Measurements from ENCODE around the gene GRIK1. TPM values are rescaled to one million over a fixed set of nuclear protein-coding genes. Genes with fewer than 3 reads are reported as not detected.

GRIK1 gene
- polyA plus RNA-seq, 3 donors = not detected

DNA sequence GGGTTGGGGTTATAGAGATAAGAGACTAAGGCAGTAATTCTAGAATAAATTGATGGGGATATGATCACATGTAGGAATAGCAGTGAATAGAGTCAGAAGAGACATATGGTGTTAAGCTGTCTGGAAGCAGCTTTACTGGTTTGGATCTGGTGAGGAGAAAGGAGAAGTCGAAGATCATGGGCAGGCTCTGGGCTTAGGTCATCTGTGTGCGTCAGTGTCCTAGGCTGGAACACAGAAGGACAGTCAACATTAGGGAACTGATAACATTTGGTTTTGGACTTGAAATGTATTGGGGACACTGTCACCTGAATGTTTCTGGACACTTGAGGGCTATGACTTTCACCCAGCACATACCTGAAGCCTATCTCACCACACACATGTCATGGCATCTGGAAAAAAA lies 13.9 kb upstream of the GRIK1 start:
- no peaks in the 10 kb centered on the region for H3K79me2 ChIP-seq (ENCODE audit: insufficient read depth, low read length)
- no peaks in the 10 kb centered on the region for H3K36me3 ChIP-seq (replicated peaks in 1 of 2; ENCODE audit: control insufficient read depth in 1 of 2, insufficient read depth in 2 of 2, low read length in 2 of 2)
- TF ChIP-seq, protein P1, sequence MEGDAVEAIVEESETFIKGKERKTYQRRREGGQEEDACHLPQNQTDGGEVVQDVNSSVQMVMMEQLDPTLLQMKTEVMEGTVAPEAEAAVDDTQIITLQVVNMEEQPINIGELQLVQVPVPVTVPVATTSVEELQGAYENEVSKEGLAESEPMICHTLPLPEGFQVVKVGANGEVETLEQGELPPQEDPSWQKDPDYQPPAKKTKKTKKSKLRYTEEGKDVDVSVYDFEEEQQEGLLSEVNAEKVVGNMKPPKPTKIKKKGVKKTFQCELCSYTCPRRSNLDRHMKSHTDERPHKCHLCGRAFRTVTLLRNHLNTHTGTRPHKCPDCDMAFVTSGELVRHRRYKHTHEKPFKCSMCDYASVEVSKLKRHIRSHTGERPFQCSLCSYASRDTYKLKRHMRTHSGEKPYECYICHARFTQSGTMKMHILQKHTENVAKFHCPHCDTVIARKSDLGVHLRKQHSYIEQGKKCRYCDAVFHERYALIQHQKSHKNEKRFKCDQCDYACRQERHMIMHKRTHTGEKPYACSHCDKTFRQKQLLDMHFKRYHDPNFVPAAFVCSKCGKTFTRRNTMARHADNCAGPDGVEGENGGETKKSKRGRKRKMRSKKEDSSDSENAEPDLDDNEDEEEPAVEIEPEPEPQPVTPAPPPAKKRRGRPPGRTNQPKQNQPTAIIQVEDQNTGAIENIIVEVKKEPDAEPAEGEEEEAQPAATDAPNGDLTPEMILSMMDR (IDR thresholded peaks at IDR 0.05) = no peak
- H3K4me2 ChIP-seq (replicated peaks; ENCODE audit: extremely low read depth, low read length, poor library complexity, severe bottlenecking) = no peak overlapping the region
- H3K27me3 ChIP-seq (ENCODE audit: control insufficient read depth in 2 of 2, insufficient read depth in 2 of 2, low read length in 2 of 2) = no peaks in the 10 kb centered on the region
- intact Hi-C loops (cut with micrococcal nuclease) = no loop called here
- H3K9me3 ChIP-seq (replicated peaks in 1 of 2; ENCODE audit: control insufficient read depth in 1 of 2, insufficient read depth in 1 of 2, low read length in 2 of 2) = no peaks in the 10 kb centered on the region
- H3K4me1 Mint-ChIP-seq = no peaks in the 10 kb centered on the region
- H3K9me3 Mint-ChIP-seq = peaks cover 0 to 6% (median 0%) of the 10 kb centered on the region in 7 donors
- H2AFZ ChIP-seq (ENCODE audit: insufficient read depth, low read depth, low read length, poor library complexity, severe bottlenecking) = no peak overlapping the region
- H3K4me1 ChIP-seq (ENCODE audit: control insufficient read depth in 1 of 2, insufficient read depth in 2 of 2, low read length in 2 of 2) = no peaks in the 10 kb centered on the region
- no peak overlapping the region for H3K9ac ChIP-seq (ENCODE audit: insufficient read depth, low read length, poor library complexity, severe bottlenecking)
- no peak overlapping the region for H3K27ac ChIP-seq (ENCODE audit: low read depth in 1 of 2, low read length in 2 of 2)
- H3K27ac Mint-ChIP-seq = no peak overlapping the region
- H3K27me3 Mint-ChIP-seq (ENCODE audit: low read depth in 3 of 3) = peaks cover 0 to 1% (median 1%) of the 10 kb centered on the region in 3 donors
- DNase-seq = no peak
- H3K36me3 Mint-ChIP-seq = no peaks in the 10 kb centered on the region
- H3K4me3 Mint-ChIP-seq = no peak overlapping the region
- no peaks in the 10 kb centered on the region for H4K20me1 ChIP-seq (ENCODE audit: insufficient read depth, low read length)
- WGBS (ENCODE audit: insufficient coverage) = 97% methylated on average over 2 of the region's 2 CpGs
- no peak overlapping the region for H3K4me3 ChIP-seq (replicated peaks in 1 of 3; ENCODE audit: low read depth in 2 of 3, low read length in 3 of 3)

GRCh38 chr21:29953072-29953471 lies 13.3 kb upstream of the GRIK1 start:
- Histone ChIP-seq H3K4me3 (replicated peaks in 1 of 3; ENCODE audit: low read depth in 2 of 3, low read length in 3 of 3) (no peak overlapping the region), H3K9ac (ENCODE audit: insufficient read depth, low read length, poor library complexity, severe bottlenecking) (no peak overlapping the region), H3K4me1 (ENCODE audit: control insufficient read depth in 1 of 2, insufficient read depth in 2 of 2, low read length in 2 of 2) (no peaks in the 10 kb centered on the region), H3K36me3 (replicated peaks in 1 of 2; ENCODE audit: control insufficient read depth in 1 of 2, insufficient read depth in 2 of 2, low read length in 2 of 2) (no peaks in the 10 kb centered on the region), H3K9me3 (replicated peaks in 1 of 2; ENCODE audit: control insufficient read depth in 1 of 2, insufficient read depth in 1 of 2, low read length in 2 of 2) (no peaks in the 10 kb centered on the region), H3K4me2 (replicated peaks; ENCODE audit: extremely low read depth, low read length, poor library complexity, severe bottlenecking) (no peak overlapping the region), H3K27me3 (ENCODE audit: control insufficient read depth in 2 of 2, insufficient read depth in 2 of 2, low read length in 2 of 2) (no peaks in the 10 kb centered on the region), H4K20me1 (ENCODE audit: insufficient read depth, low read length) (no peaks in the 10 kb centered on the region), H3K79me2 (ENCODE audit: insufficient read depth, low read length) (no peaks in the 10 kb centered on the region), H3K27ac (ENCODE audit: low read depth in 1 of 2, low read length in 2 of 2) (no peak overlapping the region), H2AFZ (ENCODE audit: insufficient read depth, low read depth, low read length, poor library complexity, severe bottlenecking) (no peak overlapping the region)
- no peak for DNase-seq
- Mint-ChIP-seq H3K4me1 (no peaks in the 10 kb centered on the region), H3K4me3 (no peak overlapping the region), H3K27me3 (ENCODE audit: low read depth in 3 of 3) (peaks cover 0 to 1% (median 1%) of the 10 kb centered on the region in 3 donors), H3K36me3 (no peaks in the 10 kb centered on the region), H3K9me3 (peaks cover 0 to 5% (median 0%) of the 10 kb centered on the region in 7 donors), H3K27ac (no peak overlapping the region)
- TF ChIP-seq, protein P1 (IDR thresholded peaks at IDR 0.05) = no peak
- intact Hi-C loops (cut with micrococcal nuclease) = no loop called here
- no CpG with 5 or more reads among the region's 4 CpGs for WGBS (ENCODE audit: insufficient coverage)
